ENCODE results near the gene AZI2. TPM values are rescaled to one million over a fixed set of nuclear protein-coding genes. Genes with fewer than 3 reads are reported as not detected.

Gene AZI2
- total RNA-seq, 6 experiments from 2014 or later, result 20.2 to 54.9 (median 33.5) TPM

- Histone ChIP-seq H3K4me3 (peak overlapping the region; percentile 63 to 81 (median 79)), H3K9me3 (no peaks in the 10 kb centered on the region), H3K27me3 (no peaks in the 10 kb centered on the region), H3K4me1 (peaks cover 0 to 19% (median 9%) of the 10 kb centered on the region in 4 donors), H3K27ac (peak overlapping the region; percentile 99 to 100 (median 99)), H3K36me3 (no peaks in the 10 kb centered on the region)
- WGBS (ENCODE audit: insufficient coverage, low coverage, low lambda C conversion rate, missing lambda C conversion rate), result 12% methylated on average over 13 of the region's 13 CpGs
- TF ChIP-seq POLR2A (IDR thresholded peaks at IDR 0.05) (no peak), CTCF (IDR thresholded peaks at IDR 0.05) (peak in 1 of 4 donors; percentile 2)
- intact Hi-C loops (cut with DNase I), result no loop called here
- peak in 2 of 4 donors; percentile 1 for ATAC-seq
- no peak for DNase-seq
Observed at GRCh38 chr3:28349469-28350000, 911 bp upstream of the AZI2 start.

- H3K4me1 ChIP-seq, result peaks cover 0 to 19% (median 9%) of the 10 kb centered on the region in 4 donors
Observed at GRCh38 chr3:28348265-28348628, 377 bp downstream of the AZI2 start.

GRCh38 chr3:28347374-28348264 lies 1.0 kb downstream of the AZI2 start:
- H3K9me3 ChIP-seq, result no peaks in the 10 kb centered on the region
- intact Hi-C loops (cut with DNase I), result no loop called here
- H3K4me3 ChIP-seq, result peak overlapping the region; percentile 63 to 81 (median 79)
- TF ChIP-seq CTCF (IDR thresholded peaks at IDR 0.05), result no peak
- TF ChIP-seq POLR2A (IDR thresholded peaks at IDR 0.05), result peak; percentile 21
- H3K36me3 ChIP-seq, result no peaks in the 10 kb centered on the region
- 7% methylated on average over 16 of the region's 16 CpGs for WGBS (ENCODE audit: insufficient coverage, low coverage, low lambda C conversion rate, missing lambda C conversion rate)
- peaks cover 0 to 19% (median 9%) of the 10 kb centered on the region in 4 donors for H3K4me1 ChIP-seq
- DNase-seq (no peak), ATAC-seq (peak in 1 of 4 donors; percentile 6)
- H3K27me3 ChIP-seq, result no peaks in the 10 kb centered on the region
- H3K27ac ChIP-seq, result peak overlapping the region; percentile 99 to 100 (median 99)

More at GRCh38 chr3:28348265-28348628, 377 bp downstream of the AZI2 start:
- Histone ChIP-seq H3K27me3 (no peaks in the 10 kb centered on the region), H3K9me3 (no peaks in the 10 kb centered on the region), H3K4me3 (peak overlapping the region; percentile 63 to 81 (median 79)), H3K36me3 (no peaks in the 10 kb centered on the region), H3K27ac (peak overlapping the region; percentile 99 to 100 (median 99))
- WGBS (ENCODE audit: insufficient coverage, low coverage, low lambda C conversion rate, missing lambda C conversion rate), result 0% methylated on average over 9 of the region's 16 CpGs
- DNase-seq (no peak), ATAC-seq (peak in 2 of 4 donors; percentile 81 to 87)
- no peak for TF ChIP-seq CTCF (IDR thresholded peaks at IDR 0.05)
- intact Hi-C loops (cut with DNase I), result no loop called here

- no peak overlapping the region for H3K4me3 ChIP-seq
- no peak overlapping the region for H3K27ac ChIP-seq
- intact Hi-C loops (cut with DNase I), result no loop called here
- 100% methylated on average over 1 of the region's 1 CpG for WGBS (ENCODE audit: insufficient coverage, low coverage, low lambda C conversion rate, missing lambda C conversion rate)
- no peaks in the 10 kb centered on the region for H3K36me3 ChIP-seq
- no peaks in the 10 kb centered on the region for H3K27me3 ChIP-seq
- no peak for DNase-seq
- no peak for ATAC-seq
- peaks cover 0 to 19% (median 9%) of the 10 kb centered on the region in 4 donors for H3K4me1 ChIP-seq
- no peaks in the 10 kb centered on the region for H3K9me3 ChIP-seq
- no peak for TF ChIP-seq CTCF (IDR thresholded peaks at IDR 0.05)
- TF ChIP-seq POLR2A (IDR thresholded peaks at IDR 0.05), result no peak
Observed at GRCh38 chr3:28345690-28346089, 2.9 kb downstream of the AZI2 start.

All from right lobe of liver (tissue), 6 donors.